HG02885 (cell line): ENCODE data around the gene CTPS2.
"Not testable (repeated sequence)": the region's sequence is repeated elsewhere in the genome, so short reads cannot be mapped to it uniquely, and the experiment has no call there.

Experiments used
- ATAC-seq: cut with Tn5 transposase; IDR thresholded peaks from one replicate; pipeline ENCODE4 v1.9.1; 2021; ENCODE audit warnings: mild to moderate bottlenecking; ENCODE audit not compliant: unreplicated experiment, poor library complexity

The CTPS2 gene

DNA sequence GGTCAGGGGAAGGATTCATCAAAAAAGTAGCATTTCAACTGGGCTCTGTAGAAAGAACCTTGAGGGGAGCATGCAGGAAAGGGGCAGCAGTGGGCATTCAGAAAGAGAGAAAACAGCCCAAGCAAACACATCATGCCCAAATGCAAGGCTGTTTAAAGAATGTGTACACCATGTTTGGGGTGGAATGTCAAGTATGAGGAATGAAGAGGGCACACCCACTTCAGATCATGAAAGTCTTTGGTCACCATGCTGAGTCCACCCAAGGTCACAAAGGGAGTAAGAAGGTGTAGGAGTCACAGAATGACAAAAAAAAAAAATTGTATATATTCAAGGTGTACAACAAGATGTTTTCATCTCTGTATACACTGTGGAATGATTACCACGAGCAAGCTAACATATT lies 53.1 kb downstream of the CTPS2 start:
- no peak for ATAC-seq

DNA sequence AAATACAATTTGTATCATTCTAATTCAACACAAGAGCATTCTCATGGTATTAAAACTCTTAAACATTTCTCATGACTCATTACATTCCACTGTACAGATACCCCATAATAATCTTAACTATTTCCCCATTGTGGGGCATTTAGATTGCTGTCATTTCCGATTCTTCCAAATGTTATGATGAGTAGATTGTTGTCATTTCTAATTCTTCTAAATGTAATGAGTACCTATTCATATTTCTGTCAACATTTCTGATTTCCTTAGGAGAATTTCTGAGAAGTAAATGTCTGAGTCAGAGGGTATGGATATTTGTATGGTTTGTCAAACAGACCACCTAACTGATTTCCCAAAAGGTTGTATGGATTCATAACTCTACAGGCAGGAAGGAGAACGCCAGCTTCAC lies 54.2 kb downstream of the CTPS2 start:
- no peak for ATAC-seq

DNA sequence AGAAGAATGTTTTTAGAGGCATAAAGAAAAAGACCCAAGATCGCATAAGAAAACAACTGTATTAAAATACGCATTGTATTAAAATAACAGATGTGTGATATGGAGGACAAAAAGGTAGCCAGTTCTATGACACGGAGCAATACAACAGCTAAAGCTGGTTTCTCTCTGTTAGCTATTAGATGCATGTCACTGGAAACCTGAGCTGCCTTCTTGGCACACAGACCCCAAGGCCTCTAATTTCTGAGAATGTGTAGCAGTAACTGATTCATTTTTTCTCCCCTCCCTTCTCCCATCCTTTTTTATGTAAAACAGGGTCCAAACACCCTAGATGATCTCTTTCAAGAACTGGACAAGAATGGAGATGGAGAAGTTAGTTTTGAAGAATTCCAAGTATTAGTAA lies 58.4 kb downstream of the CTPS2 start:
- ATAC-seq = no peak

DNA sequence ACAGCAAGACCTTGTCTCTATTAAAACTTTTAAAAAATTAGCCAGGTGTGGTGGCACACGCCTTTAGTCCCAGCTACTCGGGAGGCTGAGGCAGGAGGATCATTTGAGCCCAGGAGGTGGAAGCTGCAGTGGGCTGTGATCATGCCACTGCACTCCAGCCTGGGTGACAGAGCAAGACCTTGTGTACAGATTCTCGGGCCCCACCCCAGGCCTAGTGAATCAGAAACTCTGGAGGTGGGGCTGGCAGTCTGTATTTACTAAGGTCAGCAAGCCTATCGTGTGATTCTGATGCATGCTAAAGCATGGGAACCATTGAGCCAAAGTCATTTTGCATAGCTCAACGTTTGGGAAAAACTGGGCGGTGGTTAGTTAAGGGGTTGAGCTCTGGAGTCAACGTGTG lies 59.0 kb downstream of the CTPS2 start:
- no peak for ATAC-seq

DNA sequence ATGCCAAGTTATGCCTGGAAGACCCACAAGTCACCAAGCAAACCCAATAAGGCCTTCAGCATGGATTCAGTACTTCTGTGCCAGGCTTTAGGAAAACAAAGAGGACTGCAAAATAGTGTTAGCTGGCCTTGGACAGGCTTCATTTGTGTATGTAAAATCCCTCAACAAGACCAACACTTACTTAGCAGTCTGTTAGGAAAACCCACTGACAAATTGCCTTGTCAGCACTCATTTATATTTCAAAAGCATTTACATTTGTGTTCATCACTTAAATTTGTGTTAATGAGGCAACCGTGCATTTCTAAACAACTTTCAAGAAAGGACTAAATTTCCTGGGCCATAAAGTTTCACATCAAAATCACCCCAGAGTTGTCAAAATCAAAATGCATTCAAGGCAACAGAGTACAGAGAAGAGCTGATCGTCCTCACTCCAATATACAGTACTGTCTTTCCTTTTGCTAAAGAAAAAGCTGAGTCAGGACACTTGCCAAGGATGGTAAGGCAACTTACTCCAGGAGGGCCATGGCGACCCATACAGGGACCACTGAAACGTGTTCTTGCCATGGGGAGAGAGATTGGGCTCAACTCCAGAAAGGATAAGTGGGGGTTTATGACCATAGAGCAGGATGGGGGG lies 61.0 kb downstream of the CTPS2 start:
- ATAC-seq = no peak

DNA sequence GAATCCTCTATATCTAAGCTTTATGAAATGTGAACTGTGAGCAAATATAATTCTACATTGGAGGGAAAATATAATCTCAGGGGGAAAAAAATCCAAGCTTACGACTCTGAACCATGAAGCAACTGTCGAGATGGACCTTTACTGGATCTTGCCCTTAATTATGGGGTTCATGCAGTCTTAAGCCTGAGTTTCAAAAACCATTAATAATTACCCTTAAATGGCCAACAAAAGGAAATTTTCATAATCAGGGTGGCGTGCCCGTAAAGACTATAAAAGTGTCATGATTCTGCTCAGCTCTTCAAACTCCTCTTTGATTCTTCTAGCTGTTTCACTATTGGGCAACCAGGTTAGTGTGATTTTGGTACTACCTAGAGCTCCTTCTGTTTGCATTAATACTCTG lies 62.6 kb downstream of the CTPS2 start, which contains the start of gene S100G:
S100G (plus strand) TSS at position 301 of the 400 bp plus-strand sequence. CDS start 849 bp downstream, outside the sequence.
- no peak for ATAC-seq

DNA sequence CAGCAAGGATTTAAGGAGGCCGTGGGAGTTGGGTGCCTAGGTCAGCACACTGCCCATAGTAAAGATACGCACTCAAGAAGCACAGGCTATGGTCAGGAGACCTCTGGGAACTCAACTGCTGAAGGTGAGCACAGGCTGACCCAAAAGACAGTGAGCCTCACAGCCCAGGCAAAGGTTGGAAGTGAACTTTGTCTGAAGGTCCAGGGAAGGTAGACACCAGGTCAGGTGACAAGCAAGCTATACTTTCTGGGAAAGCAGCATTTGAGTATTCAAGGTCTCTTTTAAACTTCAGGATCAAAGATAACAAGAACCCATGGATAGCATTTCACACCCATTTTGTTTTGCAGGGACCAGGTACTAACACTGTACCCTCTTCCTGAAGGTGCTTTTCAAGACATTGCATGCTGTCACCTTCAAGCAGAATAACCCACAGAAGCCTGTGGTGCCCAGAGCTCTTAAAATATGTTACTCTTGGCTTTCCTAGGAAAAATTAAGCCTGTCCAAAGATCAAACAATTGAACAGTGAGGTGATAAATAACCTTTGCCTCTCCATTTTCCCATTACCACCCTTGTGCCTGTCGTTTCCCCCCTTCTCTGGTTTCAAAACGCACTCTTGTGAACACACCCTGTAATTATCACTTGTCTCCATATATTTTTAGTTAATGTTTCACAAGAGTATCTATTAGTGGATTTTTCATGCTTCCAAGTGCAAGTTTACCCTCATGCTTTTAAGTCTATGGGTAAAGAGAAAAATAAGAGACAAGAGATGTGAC lies 65.9 kb downstream of the CTPS2 start:
- no peak for ATAC-seq

DNA sequence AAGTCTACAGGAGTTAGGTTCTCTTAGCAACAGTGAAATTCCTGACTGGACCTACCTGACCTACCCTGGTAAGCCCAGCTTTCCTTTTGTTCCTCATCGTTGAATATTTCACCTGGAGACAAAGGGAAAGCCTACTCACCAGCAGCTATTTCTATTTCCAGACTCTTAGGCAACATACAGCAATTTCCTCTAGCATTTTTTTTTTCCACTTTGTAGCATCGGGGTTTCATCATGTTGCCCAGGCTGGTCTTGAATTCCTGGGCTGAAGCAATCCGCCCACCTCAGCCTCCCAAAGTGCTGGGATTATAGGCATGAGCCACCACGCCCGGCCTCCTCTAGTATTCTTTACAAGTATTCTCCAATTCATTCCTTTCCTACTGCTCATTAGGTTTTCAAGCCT lies 69.3 kb downstream of the CTPS2 start:
- no peak for ATAC-seq

DNA sequence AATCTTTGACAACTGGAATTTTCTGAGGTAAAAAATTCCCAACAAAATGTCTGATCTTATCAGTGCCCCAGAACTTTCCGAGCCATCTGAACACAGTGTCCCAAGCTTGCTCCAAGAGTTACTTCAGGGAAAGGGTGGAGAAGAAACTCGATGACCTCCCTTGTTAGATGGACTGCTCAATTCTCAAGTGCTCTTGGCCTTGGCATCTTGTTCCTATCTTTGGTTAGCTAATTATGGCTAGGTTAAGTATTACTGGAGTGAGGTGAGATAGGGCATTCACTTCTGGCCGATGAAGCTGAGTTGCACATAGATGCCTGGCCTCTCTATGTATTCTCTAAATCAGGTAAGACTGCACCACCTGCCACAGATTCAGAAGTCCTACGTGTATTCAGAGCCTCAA lies 71.6 kb downstream of the CTPS2 start:
- no peak for ATAC-seq

DNA sequence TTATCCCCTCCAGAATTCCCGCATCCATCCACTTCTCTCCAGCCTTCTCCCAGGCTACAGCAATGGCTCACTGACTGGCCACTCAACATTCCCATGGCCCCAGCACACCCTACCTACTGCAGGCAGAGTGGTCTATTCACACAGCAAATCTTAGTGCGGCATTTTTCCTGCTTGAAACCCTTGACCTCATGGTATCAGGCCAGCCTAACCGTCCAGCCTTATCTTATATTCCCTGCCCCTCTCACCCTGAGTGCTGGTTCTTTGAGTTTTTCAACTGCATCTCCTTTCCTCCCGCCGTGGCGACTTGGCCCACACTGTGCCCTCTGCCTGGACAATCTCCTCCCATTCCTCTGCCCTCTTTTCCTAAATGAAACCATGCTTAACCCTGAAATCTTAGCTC lies 72.5 kb downstream of the CTPS2 start:
- ATAC-seq = no peak

DNA sequence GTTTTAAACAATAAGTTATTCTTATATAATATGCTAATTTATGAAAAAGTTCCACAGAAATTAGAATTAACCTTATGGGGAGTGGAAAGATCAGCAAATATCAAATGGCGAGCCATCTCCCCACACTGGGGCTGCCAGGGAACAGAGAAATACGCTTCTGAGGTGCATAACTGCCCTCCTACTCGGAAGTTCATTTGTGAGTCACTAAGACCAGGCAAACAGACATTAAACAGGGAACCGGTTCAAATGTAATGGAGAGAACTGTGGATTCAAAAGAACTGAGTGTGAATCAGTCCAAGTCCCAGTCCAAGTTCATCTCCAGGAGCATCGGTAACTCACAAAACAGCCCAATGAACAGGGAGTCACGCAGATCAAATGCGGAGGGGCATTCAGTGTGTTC lies 73.9 kb downstream of the CTPS2 start:
- ATAC-seq = no peak

DNA sequence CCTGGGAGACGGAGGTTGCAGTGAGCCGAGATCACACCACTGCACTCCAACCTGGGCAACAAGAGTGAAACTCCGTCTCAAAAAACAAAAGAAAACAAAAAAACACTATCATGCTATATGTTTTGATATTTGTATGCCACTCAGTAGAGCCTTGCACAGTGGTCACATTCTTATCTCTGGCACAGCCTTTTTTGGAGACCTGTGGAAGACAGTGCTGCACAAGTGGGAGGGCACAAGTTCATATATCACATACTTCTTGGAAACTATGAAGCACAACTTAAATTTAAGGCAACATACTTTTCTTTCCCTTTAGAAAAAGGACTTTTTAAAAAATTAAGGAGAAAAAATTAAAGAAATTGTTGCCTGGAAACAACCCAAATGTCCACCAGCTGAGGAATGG lies 76.9 kb downstream of the CTPS2 start:
- no peak for ATAC-seq

DNA sequence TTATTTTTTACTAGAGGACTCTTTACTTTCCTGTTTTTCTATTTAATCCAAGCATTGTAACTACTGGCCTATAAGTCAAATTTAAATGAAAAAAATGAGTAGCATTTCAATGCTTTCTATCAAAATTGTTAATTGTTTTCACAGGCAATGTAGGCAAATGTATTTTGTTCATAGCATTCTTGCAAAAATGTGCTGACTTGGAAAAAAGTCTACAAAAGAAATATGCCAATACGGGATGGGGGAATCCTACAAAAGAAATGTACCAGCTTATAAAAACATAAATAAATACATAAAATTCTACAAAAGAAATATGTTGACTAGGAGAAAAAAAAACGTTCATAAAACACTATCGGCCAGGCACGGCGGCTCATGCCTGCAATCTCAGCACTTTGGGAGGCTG lies 77.4 kb downstream of the CTPS2 start:
- no peak for ATAC-seq

DNA sequence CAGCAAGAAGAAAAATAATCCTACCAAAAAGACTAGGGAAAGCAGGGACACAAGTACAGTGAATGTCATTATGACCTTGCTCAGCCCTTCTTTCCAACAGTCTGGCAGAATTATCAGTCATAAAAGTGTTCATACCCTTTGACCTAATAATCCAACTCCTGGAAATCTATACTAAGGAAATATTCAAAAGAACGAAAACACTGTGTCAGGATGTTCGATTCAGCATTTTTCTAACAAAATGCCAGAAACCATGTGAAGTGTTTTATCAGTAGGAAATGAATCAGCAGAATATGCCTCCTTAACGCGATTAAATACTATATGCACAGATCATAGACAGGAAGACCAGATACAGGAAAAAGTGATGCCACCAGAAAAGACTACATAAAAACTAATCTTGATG lies 78.7 kb downstream of the CTPS2 start:
- no peak for ATAC-seq

DNA sequence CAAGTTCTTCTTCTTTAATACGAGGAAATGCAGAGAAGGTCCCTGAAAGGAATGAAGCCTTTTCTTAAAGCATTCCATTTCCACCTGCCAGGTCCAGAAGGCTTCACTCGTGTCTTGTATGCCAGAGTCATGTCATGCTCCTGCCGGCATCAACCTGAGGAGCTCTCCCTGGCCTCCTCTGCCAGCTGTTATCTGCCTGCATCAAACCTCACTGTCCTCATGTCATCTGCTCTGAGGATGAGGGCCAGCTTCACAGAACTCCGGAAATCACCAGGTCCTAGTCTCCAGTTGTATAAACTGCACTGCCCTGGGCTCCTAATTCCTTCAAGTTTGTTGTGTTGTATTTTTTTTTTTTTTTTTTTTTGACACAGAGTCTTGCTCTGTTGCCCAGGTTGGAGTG lies 82.6 kb downstream of the CTPS2 start:
- no peak for ATAC-seq

DNA sequence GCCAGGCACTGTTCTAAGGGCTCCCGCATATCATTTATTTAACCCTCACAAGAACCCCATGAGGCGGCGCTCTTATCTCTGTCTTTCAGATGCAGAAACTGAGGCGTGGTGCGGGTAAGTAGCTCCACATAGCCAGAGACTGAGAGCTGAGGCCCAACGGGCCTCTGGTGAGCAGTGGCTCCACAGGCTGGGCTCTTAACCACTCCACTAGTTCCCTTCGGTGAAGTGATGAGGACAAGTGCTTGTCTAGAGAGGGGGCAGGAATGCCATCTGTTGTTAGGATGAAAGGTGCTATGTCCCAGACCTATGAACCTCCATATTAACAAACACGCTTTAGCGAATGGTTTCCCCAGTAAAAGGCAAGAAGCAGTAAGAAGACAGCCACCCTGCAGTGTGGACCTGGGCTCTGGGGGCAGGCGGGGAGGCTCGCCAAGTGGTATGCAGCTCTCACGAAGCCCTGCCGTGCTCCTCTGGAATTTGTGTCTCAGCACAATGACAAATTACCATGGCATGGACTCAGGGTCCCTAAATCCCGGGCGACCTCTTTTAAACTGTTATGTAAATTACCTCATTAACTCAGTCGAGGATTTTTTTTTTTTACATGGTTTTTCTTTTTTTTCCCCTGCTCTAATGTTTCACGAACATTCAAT lies 83.4 kb downstream of the CTPS2 start:
- ATAC-seq = no peak

DNA sequence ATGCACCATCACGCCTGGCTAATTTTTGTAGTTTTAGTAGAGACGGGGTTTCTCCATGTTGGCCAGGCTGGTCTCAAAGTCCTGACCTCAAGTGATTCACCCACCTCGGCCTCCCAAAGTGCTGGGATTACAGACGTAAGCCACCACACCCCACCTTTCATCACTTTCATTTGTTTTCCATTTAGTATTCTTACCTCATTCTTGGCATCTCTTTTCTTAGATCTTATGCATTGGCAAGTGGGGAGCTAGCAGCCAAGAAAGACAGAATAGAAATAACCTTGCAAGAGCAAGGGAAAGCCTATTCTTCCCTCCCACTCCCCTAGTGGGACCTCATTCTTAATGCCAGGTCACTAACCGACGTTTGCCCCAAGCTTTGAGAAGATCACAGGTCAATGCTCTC lies 84.0 kb downstream of the CTPS2 start:
- not testable (repeated sequence) for ATAC-seq

DNA sequence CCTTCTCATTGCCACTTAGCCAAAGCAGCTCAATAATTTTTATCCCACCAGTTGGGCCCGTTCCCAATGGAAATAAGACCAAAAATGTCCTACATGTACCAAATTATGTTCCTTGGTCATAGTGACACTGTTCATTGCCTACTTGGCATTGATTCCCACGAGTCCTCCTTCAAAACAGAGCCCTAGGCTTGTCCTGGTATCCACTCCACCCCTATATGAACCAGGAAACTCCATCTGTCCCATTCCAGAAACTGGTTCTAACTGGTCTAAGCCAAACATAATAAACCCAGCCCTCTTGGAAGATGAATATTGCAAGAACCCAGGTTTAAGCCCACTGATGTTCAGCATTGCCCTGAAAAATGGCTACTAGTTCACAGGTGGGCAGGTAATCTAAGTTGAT lies 93.4 kb downstream of the CTPS2 start:
- no peak for ATAC-seq

DNA sequence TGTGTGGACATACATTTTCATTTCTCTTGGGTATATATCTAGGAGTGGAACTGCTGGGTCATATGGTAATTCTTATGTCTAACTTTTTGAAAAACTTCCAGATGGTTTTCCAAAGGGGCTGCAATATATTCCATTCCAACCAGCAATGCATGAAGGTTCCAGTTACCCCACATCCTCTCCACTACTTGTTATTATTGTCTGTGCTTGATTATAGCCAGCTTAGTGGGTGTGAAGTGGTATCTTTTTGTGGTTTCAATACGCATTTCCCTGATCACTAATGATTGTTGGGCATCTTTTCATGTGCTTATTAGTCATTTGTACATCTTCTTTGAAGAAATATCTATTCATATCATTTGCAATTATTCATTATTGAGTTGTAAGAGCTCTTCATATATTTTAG lies 94.0 kb downstream of the CTPS2 start:
- no peak for ATAC-seq

DNA sequence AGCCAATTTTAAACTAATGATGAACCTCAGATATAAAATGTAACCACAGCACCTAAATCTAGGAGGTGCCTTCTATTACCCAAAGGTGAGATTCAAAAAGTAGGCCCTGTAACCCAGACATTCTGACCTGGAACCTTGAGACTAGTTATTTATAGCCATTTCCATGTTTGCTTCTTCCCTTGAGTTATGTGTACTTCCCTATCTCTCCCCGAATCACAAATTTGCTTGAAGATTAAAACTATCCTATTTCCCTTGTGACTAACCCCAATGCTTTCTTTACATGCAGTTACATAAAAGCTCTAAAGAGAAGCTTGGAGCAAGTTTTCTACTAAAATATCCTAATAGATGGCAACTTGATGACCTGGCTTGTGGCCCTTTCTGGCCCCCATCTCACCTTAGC lies 95.1 kb downstream of the CTPS2 start:
- no peak for ATAC-seq

DNA sequence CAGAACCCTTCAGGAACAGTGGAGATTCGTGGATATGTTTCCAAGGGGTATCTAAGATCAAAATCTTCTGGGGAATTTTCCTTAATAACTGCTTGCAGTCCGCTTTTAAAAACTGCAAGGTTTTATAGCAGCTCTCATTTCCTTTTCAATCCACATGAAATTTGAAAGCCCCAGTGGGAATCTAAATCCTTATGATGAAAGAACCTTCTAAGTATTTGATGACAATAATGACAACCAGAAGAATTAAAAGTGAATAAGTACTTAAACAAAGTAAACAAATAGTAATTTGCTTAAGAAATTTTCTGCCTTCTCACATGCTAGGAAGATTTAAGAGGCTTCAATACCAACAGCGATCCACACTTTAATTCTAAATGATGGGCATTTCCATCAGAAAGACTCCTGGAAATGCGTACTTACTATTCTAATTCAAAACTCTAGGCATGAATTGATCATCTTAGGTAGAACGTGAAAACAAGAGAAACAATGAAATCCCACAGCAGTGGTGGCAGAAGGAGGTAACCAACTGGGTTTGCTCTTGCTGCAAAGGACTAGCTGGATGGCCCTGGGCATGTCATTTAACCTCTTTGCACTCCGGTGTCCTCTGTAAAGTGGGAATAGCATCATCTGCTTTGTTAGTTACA lies 100.1 kb downstream of the CTPS2 start:
- ATAC-seq = no peak
